Chondrocyte (in vitro differentiated cells): Measurements from ENCODE around the gene RNF43. TPM values are rescaled to one million over a fixed set of nuclear protein-coding genes. Genes with fewer than 3 reads are reported as not detected.

ENCODE experiments used
- DNase-seq: peaks from one replicate; pipeline ENCODE4 v3.0.0; 2021; ENCODE audit warnings: mixed read lengths, low spot score
- H3K27ac Mint-ChIP-seq: one replicate; pipeline ENCODE4 v1.8.0; 2021; ENCODE audit warnings: mild to moderate bottlenecking, moderate library complexity, mixed read lengths; ENCODE audit not compliant: unreplicated experiment
- H3K27me3 Mint-ChIP-seq: 2 replicates; pipeline ENCODE4 v1.8.0; 2021; ENCODE audit warnings: low read depth, mixed read lengths
- H3K36me3 Mint-ChIP-seq: 2 replicates; pipeline ENCODE4 v1.8.0; 2021; ENCODE audit warnings: low read depth, mixed read lengths
- H3K4me1 Mint-ChIP-seq: 2 replicates; pipeline ENCODE4 v1.8.0; 2021; ENCODE audit warnings: low read depth, mild to moderate bottlenecking, mixed read lengths
- H3K4me3 Mint-ChIP-seq: one replicate; pipeline ENCODE4 v1.8.0; 2021; ENCODE audit warnings: mild to moderate bottlenecking, moderate library complexity, mixed read lengths; ENCODE audit not compliant: unreplicated experiment
- H3K9me3 Mint-ChIP-seq: 2 replicates; pipeline ENCODE4 v1.8.0; 2021; ENCODE audit warnings: low read depth, mixed read lengths
- CTCF ChIP-seq: fragments of 200-600 bp; sonication (generic); IDR thresholded peaks from 2 replicates; pipeline ENCODE4 v1.5.0; 2021; ENCODE audit warnings: antibody characterized with exemption, mild to moderate bottlenecking, moderate library complexity
- total RNA-seq: library from RNA; stranded (reverse); gene quantifications from 3 replicates; pipeline ENCODE4 v1.2.1, GENCODE V29; 2021

RNF43 gene
- total RNA-seq, 1 donor from 2014 or later, result 0.10 TPM

GRCh38 chr17:58413684-58414083, 3.6 kb downstream of the RNF43 start:
- Mint-ChIP-seq H3K27ac (no peak overlapping the region), H3K4me3 (no peak overlapping the region), H3K27me3 (peaks cover 8% of the 10 kb centered on the region), H3K9me3 (no peaks in the 10 kb centered on the region), H3K4me1 (peaks cover 18% of the 10 kb centered on the region), H3K36me3 (no peaks in the 10 kb centered on the region)
- no peak for TF ChIP-seq CTCF
- DNase-seq, result no peak

- no peak for DNase-seq
These were observed 4.3 kb downstream of the RNF43 start for GRCh38 chr17:58412961-58413586.

GRCh38 chr17:58412064-58412703, 5.2 kb downstream of the RNF43 start:
- H3K4me1 Mint-ChIP-seq, result peaks cover 4% of the 10 kb centered on the region
- H3K4me3 Mint-ChIP-seq, result no peak overlapping the region
- no peak for DNase-seq
- H3K36me3 Mint-ChIP-seq, result no peaks in the 10 kb centered on the region
- peaks cover 12% of the 10 kb centered on the region for H3K27me3 Mint-ChIP-seq
- no peak for TF ChIP-seq CTCF
- H3K27ac Mint-ChIP-seq, result no peak overlapping the region
- no peaks in the 10 kb centered on the region for H3K9me3 Mint-ChIP-seq

More at GRCh38 chr17:58412961-58413586, 4.3 kb downstream of the RNF43 start:
- no peak for TF ChIP-seq CTCF
- H3K27ac Mint-ChIP-seq, result no peak overlapping the region
- H3K4me1 Mint-ChIP-seq, result peaks cover 13% of the 10 kb centered on the region
- no peaks in the 10 kb centered on the region for H3K9me3 Mint-ChIP-seq
- H3K27me3 Mint-ChIP-seq, result peaks cover 10% of the 10 kb centered on the region
- H3K36me3 Mint-ChIP-seq, result no peaks in the 10 kb centered on the region
- no peak overlapping the region for H3K4me3 Mint-ChIP-seq

- no peak for TF ChIP-seq CTCF
- no peaks in the 10 kb centered on the region for H3K4me1 Mint-ChIP-seq
- no peaks in the 10 kb centered on the region for H3K36me3 Mint-ChIP-seq
- no peak overlapping the region for H3K27ac Mint-ChIP-seq
- DNase-seq, result no peak
- H3K27me3 Mint-ChIP-seq, result peaks cover 12% of the 10 kb centered on the region
- no peak overlapping the region for H3K4me3 Mint-ChIP-seq
- H3K9me3 Mint-ChIP-seq, result no peaks in the 10 kb centered on the region
These were observed 5.9 kb downstream of the RNF43 start for GRCh38 chr17:58411408-58411894.

GRCh38 chr17:58410714-58411407, 6.5 kb downstream of the RNF43 start:
- H3K4me3 Mint-ChIP-seq, result no peak overlapping the region
- H3K27me3 Mint-ChIP-seq, result peaks cover 12% of the 10 kb centered on the region
- DNase-seq, result no peak
- H3K27ac Mint-ChIP-seq, result no peak overlapping the region
- H3K36me3 Mint-ChIP-seq, result no peaks in the 10 kb centered on the region
- H3K9me3 Mint-ChIP-seq, result no peaks in the 10 kb centered on the region
- H3K4me1 Mint-ChIP-seq, result no peaks in the 10 kb centered on the region
- TF ChIP-seq CTCF, result no peak
